Gastroesophageal sphincter (tissue), 3 donors: ENCODE measurements around the gene PAM.

Experiments used
- POLR2A ChIP-seq, 2 donors: fragments of 450-650 bp; IDR thresholded peaks; one replicate each; pipeline ENCODE4 v1.6.1; 2017; ENCODE audit warnings: antibody characterized with exemption in 2 of 2, mild to moderate bottlenecking in 2 of 2, moderate library complexity in 1 of 2
- POLR2AphosphoS5 ChIP-seq: sonication (generic); formaldehyde crosslinking; IDR thresholded peaks from one replicate; pipeline ENCODE4 v1.6.1; 2017; ENCODE audit warnings: antibody characterized with exemption
- TF ChIP-seq, protein P1 (sequence below), 4 experiments: fragments of 200-600 bp in 2 of 4; fragments of 450-650 bp in 2 of 4; sonication (generic) in 1 of 4; IDR thresholded peaks; one replicate each; pipeline ENCODE4 v1.5.1; 2017 to 2019; ENCODE audit warnings: antibody characterized with exemption in 4 of 4, mild to moderate bottlenecking in 2 of 4, moderate library complexity in 2 of 4

DNA sequence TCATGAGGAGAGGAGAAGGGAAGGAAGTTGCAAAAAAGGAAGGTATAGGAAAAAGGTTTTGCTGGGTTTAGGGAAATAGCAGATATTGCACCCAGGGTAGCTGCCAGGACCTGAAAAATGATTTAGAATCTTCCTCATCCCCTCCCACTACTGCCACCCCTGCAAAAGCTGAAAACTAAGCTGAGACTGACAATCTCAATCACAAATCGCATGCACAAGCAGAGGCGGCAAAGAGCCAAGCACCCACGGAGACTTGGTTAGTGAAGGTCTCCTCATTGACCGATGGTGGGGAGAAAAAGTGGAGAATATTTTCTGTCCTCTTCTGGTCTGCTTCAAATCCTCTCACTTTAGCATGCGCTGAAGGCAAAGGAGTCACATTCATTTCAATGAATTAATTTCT is 39.1 kb upstream of the PAM start:
- TF ChIP-seq, protein P1, sequence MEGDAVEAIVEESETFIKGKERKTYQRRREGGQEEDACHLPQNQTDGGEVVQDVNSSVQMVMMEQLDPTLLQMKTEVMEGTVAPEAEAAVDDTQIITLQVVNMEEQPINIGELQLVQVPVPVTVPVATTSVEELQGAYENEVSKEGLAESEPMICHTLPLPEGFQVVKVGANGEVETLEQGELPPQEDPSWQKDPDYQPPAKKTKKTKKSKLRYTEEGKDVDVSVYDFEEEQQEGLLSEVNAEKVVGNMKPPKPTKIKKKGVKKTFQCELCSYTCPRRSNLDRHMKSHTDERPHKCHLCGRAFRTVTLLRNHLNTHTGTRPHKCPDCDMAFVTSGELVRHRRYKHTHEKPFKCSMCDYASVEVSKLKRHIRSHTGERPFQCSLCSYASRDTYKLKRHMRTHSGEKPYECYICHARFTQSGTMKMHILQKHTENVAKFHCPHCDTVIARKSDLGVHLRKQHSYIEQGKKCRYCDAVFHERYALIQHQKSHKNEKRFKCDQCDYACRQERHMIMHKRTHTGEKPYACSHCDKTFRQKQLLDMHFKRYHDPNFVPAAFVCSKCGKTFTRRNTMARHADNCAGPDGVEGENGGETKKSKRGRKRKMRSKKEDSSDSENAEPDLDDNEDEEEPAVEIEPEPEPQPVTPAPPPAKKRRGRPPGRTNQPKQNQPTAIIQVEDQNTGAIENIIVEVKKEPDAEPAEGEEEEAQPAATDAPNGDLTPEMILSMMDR (IDR thresholded peaks at IDR 0.05) = no peak
- TF ChIP-seq POLR2AphosphoS5 (no peak), POLR2A (IDR thresholded peaks at IDR 0.05) (no peak)
